KBM-7 (cell line): ENCODE data around the gene VTA1.
A peak's percentile ranks its signal among the peaks of the same experiment; 100 is the strongest.
"Not testable (repeated sequence)": the region's sequence is repeated elsewhere in the genome, so short reads cannot be mapped to it uniquely, and the experiment has no call there.

Experiments
- DNase-seq: peaks from one replicate; pipeline ENCODE4 v3.0.0-alpha.2; 2015
- in situ Hi-C: fragments of 300-500 bp; cut with MboI; formaldehyde crosslinking; loops from 2 replicates; pipeline ENCODE4 v1.14.3; 2020; ENCODE audit warnings: low sequenced_read_pairs, low pct_unique_long_range_greater_than_20kb, mixed read lengths

The VTA1 gene, protein sequence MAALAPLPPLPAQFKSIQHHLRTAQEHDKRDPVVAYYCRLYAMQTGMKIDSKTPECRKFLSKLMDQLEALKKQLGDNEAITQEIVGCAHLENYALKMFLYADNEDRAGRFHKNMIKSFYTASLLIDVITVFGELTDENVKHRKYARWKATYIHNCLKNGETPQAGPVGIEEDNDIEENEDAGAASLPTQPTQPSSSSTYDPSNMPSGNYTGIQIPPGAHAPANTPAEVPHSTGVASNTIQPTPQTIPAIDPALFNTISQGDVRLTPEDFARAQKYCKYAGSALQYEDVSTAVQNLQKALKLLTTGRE

DNA sequence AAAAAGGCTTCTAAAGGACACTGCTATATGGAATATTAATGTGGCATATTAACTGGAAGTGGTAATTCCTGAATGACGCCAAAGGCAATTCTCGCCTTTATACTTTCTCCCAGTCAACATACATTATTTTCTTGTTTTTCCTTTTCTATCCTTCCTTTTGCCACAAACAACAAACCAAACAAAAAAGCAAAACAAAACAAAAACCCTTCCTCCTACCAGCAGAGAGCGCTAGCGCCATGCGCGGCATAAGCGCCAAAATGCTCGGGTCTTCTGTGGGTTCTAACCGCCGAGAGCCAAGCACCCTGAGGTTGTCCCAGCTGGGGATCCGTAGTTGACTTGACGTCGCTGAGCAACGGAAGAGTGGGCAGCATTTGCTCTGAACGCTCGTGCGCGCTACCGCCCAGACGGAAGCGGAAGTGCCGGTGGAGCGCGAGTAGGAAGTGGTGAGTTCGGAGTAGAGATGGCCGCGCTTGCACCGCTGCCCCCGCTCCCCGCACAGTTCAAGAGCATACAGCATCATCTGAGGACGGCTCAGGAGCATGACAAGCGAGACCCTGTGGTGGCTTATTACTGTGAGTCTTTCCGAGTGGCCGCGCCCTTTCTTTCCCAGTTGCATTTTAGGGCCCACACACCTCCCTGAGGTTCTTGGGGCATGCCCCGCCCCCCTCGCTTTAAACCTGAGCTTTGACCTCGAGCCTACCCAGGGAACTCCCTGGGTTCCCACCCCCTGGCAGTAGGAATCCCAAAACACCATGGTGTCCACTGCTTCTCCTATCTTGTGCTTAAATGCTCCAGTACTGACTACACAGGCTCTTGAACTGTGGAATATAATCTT, at the start of gene VTA1, which contains the start of gene NMBR:
Gene VTA1, plus strand, starts transcription at position 436 of the 835 bp plus-strand sequence. Its CDS starts 25 bp downstream, at position 461.
Gene NMBR, minus strand, starts transcription at position 295 of the 835 bp plus-strand sequence. CDS start 58,464 bp downstream, outside the sequence.
- in situ Hi-C loops = no loop called here
- peak; percentile 97 for DNase-seq

DNA sequence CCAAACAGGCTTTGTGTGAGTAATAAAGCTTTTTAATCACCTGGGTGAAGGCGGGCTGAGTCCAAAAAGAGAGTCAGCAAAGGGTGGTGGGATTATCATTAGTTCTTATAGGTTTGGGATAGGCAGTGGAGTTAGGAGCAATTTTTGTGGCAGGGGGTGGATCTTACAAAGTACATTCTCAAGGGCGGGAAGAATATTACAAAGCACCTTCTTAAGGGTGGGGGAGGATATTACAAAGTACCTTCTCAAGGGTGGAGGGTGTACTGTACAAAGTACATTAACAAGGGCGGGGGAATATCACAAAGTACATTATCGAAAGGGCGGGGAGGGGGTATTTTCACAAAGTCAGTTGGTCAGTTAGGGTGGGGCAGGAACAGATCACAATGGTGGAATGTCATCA, 42.2 kb upstream of the VTA1 start:
- in situ Hi-C loops, DNase-seq: not testable (repeated sequence)

DNA sequence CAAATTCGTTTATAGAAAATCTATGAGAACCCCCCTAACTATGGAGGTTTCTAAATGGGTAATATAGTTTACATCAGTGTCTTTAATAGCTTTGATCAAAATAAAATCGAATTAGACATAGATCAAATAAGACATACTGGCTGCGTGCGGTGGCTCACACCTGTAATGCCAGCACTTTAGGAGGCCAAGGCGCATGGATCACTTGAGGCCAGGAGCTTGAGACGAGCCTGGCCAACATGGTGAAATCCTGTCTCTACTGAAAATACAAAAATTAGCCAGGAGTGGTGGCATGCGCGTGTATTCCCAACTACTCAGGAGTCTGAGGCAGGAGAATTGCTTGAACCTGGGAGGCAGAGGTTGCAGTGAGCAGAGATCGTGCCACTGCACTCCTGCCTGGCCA, 36.2 kb upstream of the VTA1 start:
- DNase-seq, in situ Hi-C loops: not testable (repeated sequence)

GRCh38 chr6:142112451-142113061, 34.5 kb upstream of the VTA1 start:
- in situ Hi-C loops = no loop called here

GRCh38 chr6:142117366-142117765, 29.7 kb upstream of the VTA1 start:
- in situ Hi-C loops = no loop called here
- DNase-seq = no peak

More at GRCh38 chr6:142112451-142113061, 34.5 kb upstream of the VTA1 start:
- DNase-seq = peak; percentile 81

- in situ Hi-C loops = no loop called here
Measured at GRCh38 chr6:142118328-142118727, 28.7 kb upstream of the VTA1 start.

GRCh38 chr6:142118925-142119324, 28.1 kb upstream of the VTA1 start:
- DNase-seq = no peak
- in situ Hi-C loops = no loop called here

More at GRCh38 chr6:142118328-142118727, 28.7 kb upstream of the VTA1 start:
- no peak for DNase-seq

DNA sequence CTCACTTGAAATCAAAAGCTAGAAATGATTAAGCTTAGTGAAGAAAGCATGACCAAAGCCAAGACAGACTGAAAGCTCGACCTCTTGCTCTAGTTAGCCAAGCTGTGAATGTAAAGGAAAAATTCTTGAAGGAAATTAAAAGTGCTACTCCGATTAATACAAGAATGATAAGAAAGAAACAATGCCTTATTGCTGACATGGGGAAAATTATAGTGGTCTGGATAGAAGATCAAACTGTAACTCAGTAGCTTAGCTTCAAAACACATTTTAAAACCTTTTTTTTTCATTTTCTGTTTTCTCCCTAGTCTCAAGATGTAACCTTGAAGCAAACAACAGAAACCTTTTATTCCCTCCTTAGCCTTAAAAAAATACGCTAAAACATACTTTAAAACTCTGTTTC, 25.7 kb upstream of the VTA1 start:
- DNase-seq = no peak
- in situ Hi-C loops = no loop called here

- in situ Hi-C loops = no loop called here
- no peak for DNase-seq
Measured at GRCh38 chr6:142130814-142131213, 16.2 kb upstream of the VTA1 start.

DNA sequence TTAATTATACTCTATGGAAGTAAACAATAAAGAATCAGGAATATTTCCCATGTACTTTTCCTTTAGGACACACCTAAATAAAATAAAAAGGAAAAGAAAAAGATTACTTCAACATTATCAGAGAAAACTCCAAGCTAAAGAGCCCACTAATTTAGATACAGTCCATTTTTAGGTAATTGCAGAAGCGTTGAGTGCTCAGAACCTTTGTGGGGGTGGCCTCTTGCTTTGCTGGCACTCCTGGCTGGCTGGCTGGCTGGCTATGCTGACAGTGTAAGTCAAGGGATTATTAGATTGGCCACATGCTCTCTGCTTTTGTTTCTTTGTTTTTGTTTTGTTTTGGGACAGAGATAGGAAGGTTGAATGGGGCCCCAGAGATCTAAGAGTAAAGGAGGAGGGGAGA, 14.4 kb upstream of the VTA1 start, which contains the start of gene GJE1:
Gene GJE1, plus strand, starts transcription at position 301 of the 400 bp plus-strand sequence. CDS start 234 bp downstream, outside the sequence.
- in situ Hi-C loops = no loop called here

DNA sequence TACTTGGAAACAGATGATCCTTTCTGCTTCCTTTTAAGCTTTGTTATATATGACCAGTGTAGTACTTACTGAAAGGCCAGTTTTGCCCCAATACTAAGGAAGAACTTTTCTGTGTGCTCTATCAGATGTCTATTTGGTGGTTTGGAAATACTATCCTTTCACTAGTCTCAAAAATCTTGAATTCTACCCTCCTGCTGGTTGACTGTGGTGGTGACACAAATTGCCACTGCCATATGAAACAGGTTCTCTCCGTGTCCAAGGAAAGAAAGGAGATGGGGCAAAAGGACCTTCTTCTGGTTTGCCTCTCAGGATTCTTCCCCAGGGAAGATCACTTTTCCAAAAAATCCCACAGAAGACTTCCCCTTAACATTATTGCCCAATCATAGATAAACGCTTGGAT, 8.2 kb upstream of the VTA1 start:
- no peak for DNase-seq
- in situ Hi-C loops = no loop called here

More for the DNA sequence above, 14.4 kb upstream of the VTA1 start, which contains the start of gene GJE1:
- no peak for DNase-seq

- in situ Hi-C loops, DNase-seq: not testable (repeated sequence)
Measured at GRCh38 chr6:142141531-142141930, 5.5 kb upstream of the VTA1 start.

DNA sequence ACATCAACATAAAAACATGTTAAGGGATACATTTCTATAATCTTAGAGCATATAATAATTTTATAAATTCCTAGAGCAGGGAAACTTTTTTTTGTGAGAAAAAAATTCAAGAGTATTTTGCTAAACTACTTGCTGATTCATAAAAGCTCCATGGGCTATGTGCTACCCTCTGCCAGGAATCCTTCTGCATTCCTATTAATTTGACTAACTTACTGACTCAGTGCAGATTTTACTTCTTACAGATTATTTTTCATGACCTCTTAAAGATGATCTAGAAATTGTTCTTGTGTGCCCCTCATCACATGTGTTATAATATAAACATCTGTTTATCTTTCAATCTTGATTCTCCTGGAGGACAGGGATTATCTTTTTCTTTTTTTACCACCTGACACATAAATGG, 5.7 kb downstream of the VTA1 start:
- in situ Hi-C loops = no loop called here
- DNase-seq = no peak

- in situ Hi-C loops = no loop called here
- no peak for DNase-seq
Measured at GRCh38 chr6:142153196-142153595, 6.1 kb downstream of the VTA1 start.

DNA sequence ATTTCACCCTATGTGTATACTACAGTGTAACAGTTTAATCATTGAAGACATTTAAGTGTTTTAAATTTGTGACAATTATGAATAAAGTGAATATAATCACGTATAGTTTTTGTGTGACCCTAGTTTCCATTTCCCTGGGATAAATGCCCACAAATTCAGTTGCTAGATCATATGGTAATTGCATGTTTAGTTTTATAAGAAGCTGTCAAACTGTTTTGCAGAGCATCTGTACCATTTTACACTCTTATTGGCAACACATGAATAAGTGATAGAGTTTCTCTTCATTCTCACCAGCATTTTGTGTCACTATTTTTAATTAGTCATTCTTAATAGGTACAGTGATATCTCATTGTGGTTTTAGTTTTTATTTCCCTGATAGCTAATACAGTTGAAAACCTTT, 7.3 kb downstream of the VTA1 start:
- in situ Hi-C loops = no loop called here

DNA sequence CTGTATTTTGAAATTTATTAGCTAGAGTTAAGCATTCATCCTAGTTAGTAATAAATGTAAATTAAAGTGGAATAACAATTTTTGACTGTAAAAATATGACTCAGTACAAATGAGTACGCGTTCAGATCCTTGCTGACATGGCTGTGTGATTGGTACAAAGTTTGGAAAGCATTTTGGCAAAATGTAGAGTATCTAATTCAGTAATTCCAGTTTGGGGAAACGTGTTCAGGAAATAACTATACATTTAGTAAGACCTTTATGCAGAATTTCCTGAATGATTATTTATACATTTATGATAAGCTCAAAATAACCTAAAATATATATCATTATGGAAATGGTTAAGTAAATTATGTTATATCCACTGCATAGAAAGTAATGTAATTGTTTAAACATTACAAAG, 8.0 kb downstream of the VTA1 start:
- DNase-seq = no peak
- in situ Hi-C loops = no loop called here

More for the DNA sequence above, 7.3 kb downstream of the VTA1 start:
- DNase-seq = no peak

- in situ Hi-C loops = no loop called here
- peak; percentile 31 for DNase-seq
Measured at GRCh38 chr6:142155895-142156757, 9.1 kb downstream of the VTA1 start.

DNA sequence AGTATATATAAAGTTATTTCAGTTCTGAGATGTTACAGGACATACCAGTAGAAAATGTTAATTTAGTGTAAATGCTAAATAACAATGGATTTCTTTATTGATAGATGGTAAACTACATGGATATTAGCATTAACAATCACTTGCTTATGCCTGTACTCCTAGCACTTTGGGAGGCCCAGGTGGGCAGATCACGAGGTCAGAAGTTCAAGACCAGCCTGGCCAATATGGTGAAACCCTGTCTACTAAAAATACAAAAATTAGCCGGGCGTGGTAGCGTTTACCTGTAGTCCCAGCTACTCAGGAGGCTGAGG, 9.7 kb downstream of the VTA1 start:
- in situ Hi-C loops, DNase-seq: not testable (repeated sequence)

GRCh38 chr6:142162780-142163179, 15.7 kb downstream of the VTA1 start:
- no peak for DNase-seq
- in situ Hi-C loops = no loop called here
